OCI-LY1 (cell line): ENCODE results near the gene CBX6.

Experiments used
- H2AFZ ChIP-seq: fragments of 200-600 bp; sonication (generic), shearing (Covaris generic); 2 replicates; pipeline ENCODE4 v1.6.0; 2014; ENCODE audit warnings: antibody characterized with exemption, mild to moderate bottlenecking, low read length
- H3F3A ChIP-seq: fragments of 200-600 bp; sonication (generic), shearing (Covaris generic); 2 replicates; pipeline ENCODE4 v1.6.0; 2014; ENCODE audit warnings: mild to moderate bottlenecking, antibody characterized with exemption, low read length, moderate library complexity; ENCODE audit not compliant: insufficient read depth
- H3K27ac ChIP-seq: fragments of 200-600 bp; sonication (generic); 2 replicates; pipeline ENCODE4 v1.5.1; 2014; ENCODE audit warnings: low read length, mixed run types, mild to moderate bottlenecking, low read depth; ENCODE audit not compliant: poor library complexity, severe bottlenecking
- H3K27me3 ChIP-seq: fragments of 200-600 bp; sonication (generic); 2 replicates; pipeline ENCODE4 v1.6.0; 2014; ENCODE audit warnings: antibody characterized with exemption, mild to moderate bottlenecking, low read length, moderate library complexity; ENCODE audit not compliant: insufficient read depth
- H3K36me3 ChIP-seq: fragments of 200-600 bp; sonication (generic); 2 replicates; pipeline ENCODE4 v1.6.1; 2014; ENCODE audit warnings: mild to moderate bottlenecking, antibody characterized with exemption, low read length, moderate library complexity, mixed read lengths; ENCODE audit not compliant: insufficient read depth
- H3K4me1 ChIP-seq: fragments of 200-600 bp; sonication (generic); 2 replicates; pipeline ENCODE4 v1.5.1; 2014; ENCODE audit warnings: mild to moderate bottlenecking, low read length, moderate library complexity; ENCODE audit not compliant: insufficient read depth, severe bottlenecking
- H3K4me2 ChIP-seq: fragments of 200-600 bp; sonication (generic), shearing (Covaris generic); 2 replicates; pipeline ENCODE4 v1.6.1; 2014; ENCODE audit warnings: low read length
- H3K4me3 ChIP-seq: fragments of 200-600 bp; sonication (generic); 2 replicates; pipeline ENCODE4 v1.5.1; 2014; ENCODE audit warnings: low read length, low read depth, mild to moderate bottlenecking, mixed read lengths; ENCODE audit not compliant: poor library complexity, severe bottlenecking
- H3K79me2 ChIP-seq: fragments of 200-600 bp; shearing (Covaris generic); 2 replicates; pipeline ENCODE4 v1.6.1; 2016; ENCODE audit warnings: mixed run types, low read length, mixed read lengths; ENCODE audit not compliant: insufficient read depth
- H3K9ac ChIP-seq: fragments of 200-600 bp; sonication (generic), shearing (Covaris generic); 2 replicates; pipeline ENCODE4 v1.6.1; 2014; ENCODE audit warnings: mild to moderate bottlenecking, low read length, mixed read lengths
- H3K9me2 ChIP-seq: fragments of 200-600 bp; sonication (generic), shearing (Covaris generic); 2 replicates; pipeline ENCODE4 v1.6.1; 2014; ENCODE audit warnings: low read depth, mild to moderate bottlenecking, low read length, mixed read lengths
- H3K9me3 ChIP-seq: fragments of 200-600 bp; shearing (Covaris generic); 2 replicates; pipeline ENCODE4 v1.6.1; 2014; ENCODE audit warnings: low read length, mixed read lengths
- H4K20me1 ChIP-seq: fragments of 200-600 bp; sonication (generic), shearing (Covaris generic); 2 replicates; pipeline ENCODE4 v1.6.0; 2016; ENCODE audit warnings: mild to moderate bottlenecking, low read length; ENCODE audit not compliant: insufficient read depth
- CTCF ChIP-seq: fragments of 200-600 bp; sonication (generic), shearing (Covaris generic); IDR thresholded peaks from 2 replicates; pipeline ENCODE4 v1.5.1; 2017; ENCODE audit warnings: mild to moderate bottlenecking, antibody characterized with exemption, low read length, moderate library complexity, mixed read lengths
- EZH2 ChIP-seq: fragments of 200-600 bp; sonication (generic), shearing (Covaris generic); IDR thresholded peaks from 2 replicates; pipeline ENCODE4 v1.8.0; 2017; ENCODE audit warnings: borderline replicate concordance, mixed run types, mild to moderate bottlenecking, antibody characterized with exemption, low read length, moderate library complexity, mixed read lengths

The CBX6 gene

GRCh38 chr22:38861170-38861876 is 10.7 kb downstream of the CBX6 start:
- no peaks in the 10 kb centered on the region for H3K79me2 ChIP-seq
- TF ChIP-seq CTCF = no peak
- no peak for TF ChIP-seq EZH2
- no peak overlapping the region for H2AFZ ChIP-seq
- no peaks in the 10 kb centered on the region for H3K9me2 ChIP-seq
- H4K20me1 ChIP-seq = no peaks in the 10 kb centered on the region
- H3F3A ChIP-seq = no peaks in the 10 kb centered on the region
- no peak overlapping the region for H3K27ac ChIP-seq
- no peaks in the 10 kb centered on the region for H3K4me1 ChIP-seq
- no peak overlapping the region for H3K4me3 ChIP-seq
- H3K27me3 ChIP-seq = peaks cover 5% of the 10 kb centered on the region; the same call in 1 of the 2 replicates
- H3K36me3 ChIP-seq = peaks cover 14% of the 10 kb centered on the region; the same call in 1 of the 2 replicates
- H3K9me3 ChIP-seq = no peaks in the 10 kb centered on the region
- no peak overlapping the region for H3K9ac ChIP-seq
- no peak overlapping the region for H3K4me2 ChIP-seq

GRCh38 chr22:38860283-38861169 is 11.5 kb downstream of the CBX6 start:
- Histone ChIP-seq H3K4me1 (no peaks in the 10 kb centered on the region), H2AFZ (no peak overlapping the region)

More at GRCh38 chr22:38860283-38861169, 11.5 kb downstream of the CBX6 start:
- Histone ChIP-seq H3K27ac (no peak overlapping the region), H3K9ac (no peak overlapping the region), H4K20me1 (no peaks in the 10 kb centered on the region), H3K27me3 (peaks cover 5% of the 10 kb centered on the region; the same call in 1 of the 2 replicates), H3K9me2 (no peaks in the 10 kb centered on the region), H3K79me2 (no peaks in the 10 kb centered on the region), H3K4me3 (no peak overlapping the region), H3K4me2 (no peak overlapping the region), H3F3A (no peaks in the 10 kb centered on the region), H3K36me3 (peaks cover 6% of the 10 kb centered on the region; the same call in 1 of the 2 replicates), H3K9me3 (no peaks in the 10 kb centered on the region)
- TF ChIP-seq CTCF = no peak
- TF ChIP-seq EZH2 = no peak
